MCF 10A (cell line): ENCODE results near the gene NR1D2. TPM values are rescaled to one million over a fixed set of nuclear protein-coding genes. Genes with fewer than 3 reads are reported as not detected.

Experiments
- BruUV-seq: library from RNA; stranded (reverse); fragments of 400-500 nt; replicated peaks from 2 replicates; lab custom pipeline; 2021; lab: Mats Ljungman, UMichigan
- CTCF ChIA-PET: fragments of 300-600 bp; sonication (Branson Sonifier 250); formaldehyde crosslinking; extraction: SDS; loops from one replicate; lab custom pipeline; 2021; ENCODE audit warnings: antibody characterized with exemption, inconsistent platforms; lab: Yijun Ruan, JAX
- POLR2A ChIA-PET: fragments of 300-600, 350-650 bp; sonication (Branson Sonifier 250); formaldehyde crosslinking; extraction: SDS; loops from one replicate; lab custom pipeline; 2020; ENCODE audit warnings: antibody characterized with exemption, inconsistent platforms; lab: Yijun Ruan, JAX
- DNase-seq: peaks from one replicate; pipeline ENCODE4 v3.0.0-alpha.2; 2018; ENCODE audit not compliant: unreplicated experiment
- H3K27ac Mint-ChIP-seq: one replicate; pipeline ENCODE4 v1.8.0; 2022; ENCODE audit warnings: mild to moderate bottlenecking, low read depth, mixed read lengths; ENCODE audit not compliant: unreplicated experiment
- H3K27me3 Mint-ChIP-seq: one replicate; pipeline ENCODE4 v1.8.0; 2022; ENCODE audit warnings: mixed read lengths; ENCODE audit not compliant: insufficient read depth, unreplicated experiment
- H3K36me3 Mint-ChIP-seq: one replicate; pipeline ENCODE4 v1.8.0; 2022; ENCODE audit warnings: mild to moderate bottlenecking, moderate library complexity, mixed read lengths; ENCODE audit not compliant: insufficient read depth, unreplicated experiment
- H3K4me1 Mint-ChIP-seq: one replicate; pipeline ENCODE4 v1.8.0; 2022; ENCODE audit warnings: mixed read lengths; ENCODE audit not compliant: insufficient read depth, unreplicated experiment
- H3K4me3 Mint-ChIP-seq: one replicate; pipeline ENCODE4 v1.8.0; 2022; ENCODE audit warnings: mild to moderate bottlenecking, moderate library complexity, mixed read lengths; ENCODE audit not compliant: unreplicated experiment
- H3K9me3 Mint-ChIP-seq: one replicate; pipeline ENCODE4 v1.8.0; 2022; ENCODE audit warnings: mixed read lengths; ENCODE audit not compliant: unreplicated experiment
- intact Hi-C: fragments of 100-400 bp; cut with micrococcal nuclease; formaldehyde crosslinking; loops from 2 replicates; pipeline ENCODE4 v1.14.1; 2022
- total RNA-seq: library from RNA; stranded (reverse); gene quantifications from 2 replicates; pipeline ENCODE4 v1.2.3, GENCODE V29; 2022
- TF ChIP-seq, protein P1 (sequence below): fragments of 200-600 bp; IDR thresholded peaks from one replicate; pipeline ENCODE4 v1.8.0; 2022; ENCODE audit warnings: antibody characterized with exemption, mild to moderate bottlenecking; ENCODE audit not compliant: unreplicated experiment

Gene NR1D2
- total RNA-seq, 1 experiment from 2014 or later, result 19.4 TPM

DNA sequence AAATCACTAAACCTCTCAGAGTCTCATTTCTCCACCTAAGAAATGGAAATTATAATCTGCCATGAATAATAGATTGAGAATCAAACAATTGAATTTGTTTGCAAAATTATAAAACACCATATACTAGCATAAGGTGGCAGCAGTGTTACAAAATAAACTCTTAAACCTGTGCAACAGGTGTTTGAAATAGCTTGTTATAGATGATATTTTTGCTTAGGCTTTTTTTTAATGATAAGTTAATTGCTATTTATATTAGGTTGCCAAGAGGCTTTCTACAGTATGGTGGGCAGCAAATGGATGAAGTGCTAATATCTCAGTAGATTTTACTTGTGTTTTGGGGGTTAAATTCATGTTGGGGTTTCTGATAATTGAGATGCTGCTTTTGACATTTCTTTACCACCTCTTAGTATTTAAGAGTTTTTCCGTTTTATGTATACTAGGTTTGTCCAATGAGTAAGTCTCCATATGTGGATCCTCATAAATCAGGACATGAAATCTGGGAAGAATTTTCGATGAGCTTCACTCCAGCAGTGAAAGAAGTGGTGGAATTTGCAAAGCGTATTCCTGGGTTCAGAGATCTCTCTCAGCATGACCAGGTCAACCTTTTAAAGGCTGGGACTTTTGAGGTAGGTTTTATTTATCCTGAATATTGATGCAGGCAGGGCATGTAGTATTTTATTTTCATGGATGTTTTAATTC, 19.6 kb downstream of the NR1D2 start:
- H3K4me1 Mint-ChIP-seq, result peaks cover 32% of the 10 kb centered on the region

DNA sequence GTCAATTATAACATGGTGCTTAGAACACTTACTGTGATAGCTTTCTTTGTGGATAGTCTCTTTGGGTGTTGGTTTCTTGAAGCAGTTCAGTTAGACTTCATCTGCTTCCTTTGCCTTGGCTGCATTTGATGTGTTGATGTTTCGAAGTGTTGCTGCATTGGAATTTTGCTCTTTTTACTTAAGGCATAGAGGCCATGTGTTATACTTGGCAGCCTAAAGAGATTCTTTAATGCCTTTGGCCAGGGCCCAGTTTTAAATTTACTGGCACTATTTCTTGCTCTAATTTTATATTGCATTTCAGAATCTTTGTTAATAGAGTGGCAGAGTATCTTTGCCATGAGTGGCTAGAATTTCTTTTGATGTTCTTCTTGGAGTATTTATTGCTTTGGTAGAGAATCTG, 21.2 kb downstream of the NR1D2 start:
- H3K36me3 Mint-ChIP-seq, result peaks cover 36% of the 10 kb centered on the region
- intact Hi-C loops, result no loop called here
- H3K27me3 Mint-ChIP-seq, result no peaks in the 10 kb centered on the region
- peak overlapping the region; percentile 19 for H3K4me3 Mint-ChIP-seq
- TF ChIP-seq, protein P1, sequence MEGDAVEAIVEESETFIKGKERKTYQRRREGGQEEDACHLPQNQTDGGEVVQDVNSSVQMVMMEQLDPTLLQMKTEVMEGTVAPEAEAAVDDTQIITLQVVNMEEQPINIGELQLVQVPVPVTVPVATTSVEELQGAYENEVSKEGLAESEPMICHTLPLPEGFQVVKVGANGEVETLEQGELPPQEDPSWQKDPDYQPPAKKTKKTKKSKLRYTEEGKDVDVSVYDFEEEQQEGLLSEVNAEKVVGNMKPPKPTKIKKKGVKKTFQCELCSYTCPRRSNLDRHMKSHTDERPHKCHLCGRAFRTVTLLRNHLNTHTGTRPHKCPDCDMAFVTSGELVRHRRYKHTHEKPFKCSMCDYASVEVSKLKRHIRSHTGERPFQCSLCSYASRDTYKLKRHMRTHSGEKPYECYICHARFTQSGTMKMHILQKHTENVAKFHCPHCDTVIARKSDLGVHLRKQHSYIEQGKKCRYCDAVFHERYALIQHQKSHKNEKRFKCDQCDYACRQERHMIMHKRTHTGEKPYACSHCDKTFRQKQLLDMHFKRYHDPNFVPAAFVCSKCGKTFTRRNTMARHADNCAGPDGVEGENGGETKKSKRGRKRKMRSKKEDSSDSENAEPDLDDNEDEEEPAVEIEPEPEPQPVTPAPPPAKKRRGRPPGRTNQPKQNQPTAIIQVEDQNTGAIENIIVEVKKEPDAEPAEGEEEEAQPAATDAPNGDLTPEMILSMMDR, result no peak
- H3K27ac Mint-ChIP-seq, result peak overlapping the region; percentile 88
- no peaks in the 10 kb centered on the region for H3K9me3 Mint-ChIP-seq
- peaks cover 34% of the 10 kb centered on the region for H3K4me1 Mint-ChIP-seq
- peak; percentile 73 for DNase-seq
- BruUV-seq, result no TSS peak
- ChIA-PET CTCF (interaction anchor here (1.6 to 2.1 kb wide), 2 partner anchors 14 to 15 kb away, joined by 3 to 6 read pairs; no protein-coding TSS in a partner anchor), POLR2A (interaction anchor here (1.2 to 6.5 kb wide), 4 partner anchors 9 to 49 kb away, joined by 3 to 61 read pairs (median 6); partner anchors contain the start of genes NKIRAS1 and RPL15)

More for the DNA sequence above, 19.6 kb downstream of the NR1D2 start:
- DNase-seq, result no peak
- no peak overlapping the region for H3K4me3 Mint-ChIP-seq
- H3K36me3 Mint-ChIP-seq, result peaks cover 47% of the 10 kb centered on the region
- POLR2A ChIA-PET, result interaction anchor here (0.9 to 6.5 kb wide), 4 partner anchors 17 to 277 kb away, joined by 3 to 61 read pairs (median 6); partner anchors contain the start of genes NKIRAS1 and RPL15
- CTCF ChIA-PET, result interaction anchor here (0.8 to 2.1 kb wide), 3 partner anchors 16 to 41 kb away, joined by 3 to 6 read pairs (median 4); no protein-coding TSS in a partner anchor
- no peaks in the 10 kb centered on the region for H3K9me3 Mint-ChIP-seq
- TF ChIP-seq, protein P1, result no peak
- H3K27me3 Mint-ChIP-seq, result no peaks in the 10 kb centered on the region
- H3K27ac Mint-ChIP-seq, result no peak overlapping the region
- intact Hi-C loops, result no loop called here
- no TSS peak for BruUV-seq

DNA sequence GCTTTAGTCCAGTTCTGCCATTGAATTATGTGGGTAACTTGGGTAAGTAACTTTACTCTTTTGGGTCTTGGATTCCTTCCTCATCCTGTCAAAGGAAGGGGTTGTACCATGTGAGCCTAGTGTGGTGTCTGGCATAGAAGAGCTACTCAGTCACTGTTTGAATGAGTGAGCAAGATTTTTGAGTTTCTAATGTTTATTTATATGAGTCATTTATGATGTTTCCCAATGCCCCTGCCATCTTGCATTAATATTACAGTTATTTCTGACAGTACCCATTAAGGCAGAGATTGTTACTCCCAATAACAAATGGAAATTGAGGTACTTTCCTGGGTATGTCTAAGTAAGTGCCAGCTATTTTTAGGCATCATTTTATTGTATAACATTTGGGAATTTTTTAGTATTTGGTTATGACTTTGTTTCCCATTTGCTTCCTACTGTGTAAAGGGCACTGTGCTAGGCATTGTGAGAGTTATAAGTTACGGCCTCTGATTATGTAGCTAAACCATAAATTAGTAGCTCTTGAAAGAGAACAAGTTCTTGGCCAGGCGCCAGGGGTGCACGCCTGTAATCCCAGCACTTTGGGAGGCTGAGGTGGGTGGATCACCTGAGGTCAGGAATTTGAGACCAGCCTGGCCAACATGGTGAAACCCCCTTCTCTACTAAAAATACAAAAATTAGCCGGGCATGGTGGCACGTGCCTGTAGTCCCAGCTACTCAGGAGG, 23.5 kb downstream of the NR1D2 start:
- H3K4me3 Mint-ChIP-seq, result peak overlapping the region; percentile 1
- H3K4me1 Mint-ChIP-seq, result peaks cover 29% of the 10 kb centered on the region
- H3K9me3 Mint-ChIP-seq, result no peaks in the 10 kb centered on the region
- CTCF ChIA-PET, result interaction anchor here (0.7 to 1.3 kb wide), 3 partner anchors 18 to 281 kb away, joined by 3 to 4 read pairs (median 4); no protein-coding TSS in a partner anchor
- intact Hi-C loops, result no loop called here
- H3K27ac Mint-ChIP-seq, result peak overlapping the region; percentile 69
- no TSS peak for BruUV-seq
- H3K36me3 Mint-ChIP-seq, result peaks cover 17% of the 10 kb centered on the region
- TF ChIP-seq, protein P1, result no peak
- peak; percentile 87 for DNase-seq
- POLR2A ChIA-PET, result interaction anchor here (0.5 to 6.5 kb wide), 6 partner anchors 10 to 527 kb away, joined by 3 to 61 read pairs (median 4); partner anchors contain the start of genes NKIRAS1 and RPL15
- H3K27me3 Mint-ChIP-seq, result no peaks in the 10 kb centered on the region
